Colonic mucosa (tissue), 4 donors: ENCODE data around the gene C12orf75. TPM values are rescaled to one million over a fixed set of nuclear protein-coding genes. Genes with fewer than 3 reads are reported as not detected.

Source experiments
- DNase-seq: peaks from one replicate; pipeline ENCODE4 v3.0.0-alpha.2; 2020
- H3K27ac ChIP-seq: fragments of 200-600 bp; one replicate; pipeline ENCODE4 v1.8.0; 2021
- H3K27me3 ChIP-seq: fragments of 200-600 bp; one replicate; pipeline ENCODE4 v1.8.0; 2021
- H3K36me3 ChIP-seq: fragments of 200-600 bp; one replicate; pipeline ENCODE4 v1.8.0; 2021
- H3K4me1 ChIP-seq: fragments of 200-600 bp; one replicate; pipeline ENCODE4 v1.8.0; 2021; ENCODE audit warnings: mild to moderate bottlenecking
- H3K4me3 ChIP-seq: fragments of 200-600 bp; one replicate; pipeline ENCODE4 v1.8.0; 2021
- H3K9ac ChIP-seq, 2 donors: one replicate each; pipeline ENCODE4 v1.7.0; 2013; ENCODE audit warnings: control low read depth in 2 of 2, low read depth in 2 of 2, low read length in 2 of 2
- H3K9me3 ChIP-seq: fragments of 200-600 bp; one replicate; pipeline ENCODE4 v1.8.0; 2021
- intact Hi-C: fragments of 100-400 bp; cut with DNase I; formaldehyde crosslinking; loops from one replicate; pipeline ENCODE4 v1.14.1; 2022
- total RNA-seq, 2 donors: library from RNA; stranded (reverse); fragmentation: NEBNext Ultra II Directional in 1 of 2; extraction: Animal tissue kit (Norgen Biotek cat#: 25700) in 1 of 2; gene quantifications; one replicate each; pipeline ENCODE4 v1.2.1, GENCODE V29; 2021
- TF ChIP-seq, protein P1 (sequence below): fragments of 200-600 bp; IDR thresholded peaks from one replicate; pipeline ENCODE4 v1.8.0; 2022; ENCODE audit warnings: antibody characterized with exemption, mild to moderate bottlenecking
- donor health status: healthy.
- donor health status: DM: no; HTN: no; CAD: no.
- donor health status: DM: no; HTN: no; CAD: no.

Gene C12orf75
- total RNA-seq, 2 donors from 2014 or later, result 77.9 to 109 TPM

- Histone ChIP-seq H3K27me3 (no peaks in the 10 kb centered on the region), H3K36me3 (no peaks in the 10 kb centered on the region), H3K27ac (no peak overlapping the region), H3K4me1 (no peaks in the 10 kb centered on the region), H3K9me3 (no peaks in the 10 kb centered on the region), H3K4me3 (no peak overlapping the region), H3K9ac (no peak overlapping the region)
- intact Hi-C loops, result no loop called here
- peak; percentile 1 for DNase-seq
- TF ChIP-seq, protein P1, sequence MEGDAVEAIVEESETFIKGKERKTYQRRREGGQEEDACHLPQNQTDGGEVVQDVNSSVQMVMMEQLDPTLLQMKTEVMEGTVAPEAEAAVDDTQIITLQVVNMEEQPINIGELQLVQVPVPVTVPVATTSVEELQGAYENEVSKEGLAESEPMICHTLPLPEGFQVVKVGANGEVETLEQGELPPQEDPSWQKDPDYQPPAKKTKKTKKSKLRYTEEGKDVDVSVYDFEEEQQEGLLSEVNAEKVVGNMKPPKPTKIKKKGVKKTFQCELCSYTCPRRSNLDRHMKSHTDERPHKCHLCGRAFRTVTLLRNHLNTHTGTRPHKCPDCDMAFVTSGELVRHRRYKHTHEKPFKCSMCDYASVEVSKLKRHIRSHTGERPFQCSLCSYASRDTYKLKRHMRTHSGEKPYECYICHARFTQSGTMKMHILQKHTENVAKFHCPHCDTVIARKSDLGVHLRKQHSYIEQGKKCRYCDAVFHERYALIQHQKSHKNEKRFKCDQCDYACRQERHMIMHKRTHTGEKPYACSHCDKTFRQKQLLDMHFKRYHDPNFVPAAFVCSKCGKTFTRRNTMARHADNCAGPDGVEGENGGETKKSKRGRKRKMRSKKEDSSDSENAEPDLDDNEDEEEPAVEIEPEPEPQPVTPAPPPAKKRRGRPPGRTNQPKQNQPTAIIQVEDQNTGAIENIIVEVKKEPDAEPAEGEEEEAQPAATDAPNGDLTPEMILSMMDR, result no peak
Measured at GRCh38 chr12:105332925-105333324, 2.4 kb downstream of the C12orf75 start.

DNA sequence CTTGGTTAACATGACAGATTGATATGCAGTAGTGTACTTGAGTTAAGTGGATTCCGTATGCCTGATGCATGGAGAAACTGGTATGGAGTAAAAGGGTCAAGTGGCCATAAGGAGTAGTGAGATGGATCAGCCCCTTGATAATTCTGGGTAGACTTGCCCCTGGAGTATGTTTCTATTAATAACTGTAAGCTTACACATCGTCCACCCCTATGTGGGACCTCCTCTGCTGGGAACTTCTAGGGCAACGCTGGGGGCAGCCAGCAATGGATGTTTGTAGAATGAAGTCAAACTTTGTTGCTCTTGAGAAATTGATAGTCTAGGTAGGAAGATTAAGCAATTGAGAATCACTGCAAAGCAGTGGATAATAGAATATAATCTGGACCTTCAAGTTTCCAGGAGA is 3.5 kb downstream of the C12orf75 start:
- Histone ChIP-seq H3K27me3 (no peaks in the 10 kb centered on the region), H3K9ac (no peak overlapping the region), H3K4me1 (no peaks in the 10 kb centered on the region), H3K27ac (no peak overlapping the region), H3K9me3 (no peaks in the 10 kb centered on the region), H3K4me3 (no peak overlapping the region), H3K36me3 (no peaks in the 10 kb centered on the region)
- intact Hi-C loops, result no loop called here
- TF ChIP-seq, protein P1, result no peak
- DNase-seq, result peak; percentile 6

- H3K9me3 ChIP-seq, result no peaks in the 10 kb centered on the region
- peak; percentile 7 for DNase-seq
- H3K27ac ChIP-seq, result no peak overlapping the region
- H3K4me1 ChIP-seq, result no peaks in the 10 kb centered on the region
- no peak overlapping the region for H3K9ac ChIP-seq
- no peaks in the 10 kb centered on the region for H3K27me3 ChIP-seq
- H3K36me3 ChIP-seq, result no peaks in the 10 kb centered on the region
- intact Hi-C loops, result no loop called here
- no peak overlapping the region for H3K4me3 ChIP-seq
- TF ChIP-seq, protein P1, result no peak
Measured at GRCh38 chr12:105334582-105334981, 4.1 kb downstream of the C12orf75 start.

DNA sequence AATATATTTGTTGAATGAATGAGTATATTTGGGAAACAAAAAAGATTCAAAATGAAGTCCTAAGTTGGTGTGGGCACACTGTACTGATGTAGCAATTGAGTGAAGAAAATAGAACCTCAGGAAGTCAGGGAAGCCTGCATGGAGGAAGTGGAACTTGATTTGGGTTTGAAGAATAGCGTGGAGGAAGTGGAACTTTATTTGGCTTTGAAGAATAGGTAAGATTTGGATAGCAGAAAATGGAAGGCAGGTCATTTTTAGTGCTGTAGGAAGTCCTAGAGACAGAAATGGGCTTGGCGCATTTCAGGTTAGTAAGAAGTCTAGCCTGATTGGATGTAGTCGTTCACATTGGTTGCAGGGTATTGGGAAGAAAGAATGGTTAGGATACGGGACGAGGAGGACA is 5.4 kb downstream of the C12orf75 start:
- H3K9ac ChIP-seq, result no peak overlapping the region
- intact Hi-C loops, result no loop called here

GRCh38 chr12:105336411-105336810 is 5.9 kb downstream of the C12orf75 start:
- H3K4me1 ChIP-seq, result no peaks in the 10 kb centered on the region
- TF ChIP-seq, protein P1, result no peak
- DNase-seq, result peak; percentile 12
- no peak overlapping the region for H3K9ac ChIP-seq
- no peaks in the 10 kb centered on the region for H3K27me3 ChIP-seq
- H3K4me3 ChIP-seq, result no peak overlapping the region
- H3K9me3 ChIP-seq, result no peaks in the 10 kb centered on the region
- intact Hi-C loops, result no loop called here
- no peaks in the 10 kb centered on the region for H3K36me3 ChIP-seq
- H3K27ac ChIP-seq, result no peak overlapping the region

More for the DNA sequence above, 5.4 kb downstream of the C12orf75 start:
- H3K27me3 ChIP-seq, result no peaks in the 10 kb centered on the region
- H3K9me3 ChIP-seq, result no peaks in the 10 kb centered on the region
- H3K4me3 ChIP-seq, result no peak overlapping the region
- peak; percentile 3 for DNase-seq
- TF ChIP-seq, protein P1, result no peak
- H3K36me3 ChIP-seq, result no peaks in the 10 kb centered on the region
- H3K4me1 ChIP-seq, result no peaks in the 10 kb centered on the region
- H3K27ac ChIP-seq, result no peak overlapping the region

DNA sequence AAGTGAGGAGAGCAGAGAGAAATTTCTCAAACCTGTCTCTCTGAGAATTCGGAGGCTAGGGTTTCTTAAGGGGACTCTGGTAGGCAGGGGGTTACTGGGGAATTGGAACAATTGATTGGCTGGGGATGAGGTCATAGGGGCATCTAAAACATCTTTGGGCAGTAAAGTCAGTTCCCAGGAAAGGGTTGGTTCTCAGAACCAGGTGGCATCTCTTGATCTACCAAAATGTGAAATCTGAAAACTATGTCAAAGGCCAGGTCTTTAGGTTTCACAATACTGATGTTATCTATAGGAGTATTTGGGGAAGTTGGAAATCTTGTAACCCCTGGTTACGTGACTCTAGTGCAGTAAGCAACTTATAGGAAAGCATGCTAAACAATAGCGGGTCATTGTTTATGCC is 6.9 kb downstream of the C12orf75 start:
- no peaks in the 10 kb centered on the region for H3K4me1 ChIP-seq
- no peaks in the 10 kb centered on the region for H3K9me3 ChIP-seq
- no peaks in the 10 kb centered on the region for H3K27me3 ChIP-seq
- H3K4me3 ChIP-seq, result no peak overlapping the region
- H3K27ac ChIP-seq, result no peak overlapping the region
- H3K9ac ChIP-seq, result no peak overlapping the region
- TF ChIP-seq, protein P1, result no peak
- H3K36me3 ChIP-seq, result no peaks in the 10 kb centered on the region
- intact Hi-C loops, result no loop called here
- no peak for DNase-seq
